ENCODE results near the gene NEUROD4.
"Not testable (repeated sequence)": the region's sequence is repeated elsewhere in the genome, so short reads cannot be mapped to it uniquely, and the experiment has no call there.

The NEUROD4 gene

DNA sequence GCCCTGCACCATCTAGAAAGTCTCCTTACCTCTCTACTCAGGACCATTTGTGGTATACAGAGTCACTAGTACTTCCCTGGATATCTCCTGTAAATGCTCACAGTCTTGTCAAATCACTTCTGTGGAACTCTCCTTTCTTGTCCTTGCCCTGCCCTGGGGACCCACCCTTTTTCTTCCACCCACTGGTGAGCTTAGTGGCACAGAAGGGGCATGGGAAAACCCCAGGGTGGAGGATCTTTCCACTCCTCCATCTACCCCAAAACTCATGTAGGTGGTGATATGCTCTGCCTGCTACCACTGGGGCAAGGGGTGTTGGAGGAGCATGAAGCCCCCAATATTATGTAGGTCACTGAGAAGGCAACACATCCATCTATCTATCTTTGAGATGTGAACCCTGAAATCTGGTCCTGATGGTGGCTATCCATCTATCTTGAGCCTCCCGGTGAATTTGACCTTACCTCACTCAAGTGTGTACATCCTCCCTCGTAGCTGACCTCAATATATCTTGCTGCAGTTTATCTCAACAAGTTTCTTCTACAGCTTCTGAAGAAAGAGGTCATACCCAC is 36.2 kb upstream of the NEUROD4 start:
- Histone ChIP-seq H3K36me3 (ENCODE audit: control insufficient read depth, insufficient read depth, low read length) (peaks cover 3% of the 10 kb centered on the region), H3K4me1 (ENCODE audit: control insufficient read depth, insufficient read depth, low read length, poor library complexity, severe bottlenecking) (peaks cover 50% of the 10 kb centered on the region), H3K27ac (ENCODE audit: insufficient read depth, low read length, poor library complexity, severe bottlenecking) (peak overlapping the region; percentile 96), H3K4me3 (ENCODE audit: insufficient read depth, low read depth, low read length, poor library complexity, severe bottlenecking) (peak overlapping the region; percentile 59), H3K9me3 (ENCODE audit: control insufficient read depth, low read length) (no peaks in the 10 kb centered on the region), H3K27me3 (replicated peaks; ENCODE audit: control insufficient read depth, insufficient read depth, low read length, poor library complexity, severe bottlenecking) (no peaks in the 10 kb centered on the region)
- no peak for DNase-seq

DNA sequence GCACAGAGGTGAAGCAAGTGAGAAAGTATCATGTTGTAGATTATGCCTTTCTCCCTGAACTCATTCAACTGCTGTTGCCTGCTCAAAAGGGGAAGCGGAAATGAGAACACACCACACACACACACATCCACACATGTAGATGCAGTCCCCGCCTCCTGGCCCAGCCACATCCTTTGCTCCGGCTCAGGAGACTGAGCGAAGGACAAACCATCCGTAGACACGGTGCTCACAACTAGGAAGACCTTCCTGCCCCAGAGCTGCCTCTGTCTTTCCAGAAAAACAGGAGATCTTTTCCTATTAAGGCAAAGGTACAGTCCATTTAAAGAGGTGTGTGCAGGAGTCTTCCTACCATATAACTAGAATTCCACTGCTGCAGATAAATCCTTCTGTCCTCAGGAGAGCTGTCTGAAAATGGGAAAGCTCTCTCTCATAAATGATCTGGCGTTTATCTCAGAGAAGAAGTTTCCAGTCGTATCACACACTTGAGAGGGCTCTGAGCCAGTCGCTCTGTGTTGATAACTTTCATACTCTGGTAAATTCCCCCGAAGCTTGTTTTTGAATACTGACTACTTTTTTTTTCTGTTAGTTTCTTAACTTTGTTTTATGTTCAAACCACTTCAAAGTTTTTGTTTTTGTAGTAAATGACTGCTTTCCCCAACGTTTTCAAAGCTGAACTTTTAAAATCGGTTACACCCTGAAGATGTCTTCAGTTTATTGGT is 35.0 kb upstream of the NEUROD4 start, which contains the start of gene TESPA1:
Gene TESPA1, minus strand, starts transcription at position 105 of the 719 bp plus-strand sequence. CDS start 10,200 bp downstream, outside the sequence.
- Histone ChIP-seq H3K4me3 (ENCODE audit: insufficient read depth, low read depth, low read length, poor library complexity, severe bottlenecking) (peak within 1 kb of the TSS; percentile 59), H3K36me3 (ENCODE audit: control insufficient read depth, insufficient read depth, low read length) (peaks cover 3% of the 10 kb centered on the region), H3K9me3 (ENCODE audit: control insufficient read depth, low read length) (no peaks in the 10 kb centered on the region), H3K27ac (ENCODE audit: insufficient read depth, low read length, poor library complexity, severe bottlenecking) (peak within 1 kb of the TSS; percentile 96), H3K4me1 (ENCODE audit: control insufficient read depth, insufficient read depth, low read length, poor library complexity, severe bottlenecking) (peaks cover 50% of the 10 kb centered on the region), H3K27me3 (replicated peaks; ENCODE audit: control insufficient read depth, insufficient read depth, low read length, poor library complexity, severe bottlenecking) (no peaks in the 10 kb centered on the region)
- DNase-seq = peak; percentile 69 to 75 (median 75)

DNA sequence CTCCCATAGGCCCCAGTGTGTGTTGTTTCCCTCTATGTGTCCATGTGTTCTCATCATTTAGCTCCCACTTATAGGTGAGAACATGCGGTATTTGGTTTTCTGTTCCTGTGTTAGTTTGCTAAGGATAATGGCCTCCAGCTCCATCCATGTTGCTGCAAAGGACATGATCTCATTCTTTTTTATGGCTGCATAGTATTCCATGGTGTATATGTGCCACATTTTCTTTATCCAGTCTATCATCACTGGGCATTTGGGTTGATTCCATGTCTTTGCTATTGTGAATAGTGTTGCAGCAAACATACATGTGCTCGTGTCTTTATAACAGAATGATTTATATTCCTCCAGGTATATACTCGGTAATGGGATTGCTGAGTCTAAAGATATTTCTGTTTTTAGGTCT is 33.0 kb upstream of the NEUROD4 start:
- H3K4me3 ChIP-seq (ENCODE audit: insufficient read depth, low read depth, low read length, poor library complexity, severe bottlenecking); H3K9me3 ChIP-seq (ENCODE audit: control insufficient read depth, low read length); H3K36me3 ChIP-seq (ENCODE audit: control insufficient read depth, insufficient read depth, low read length); DNase-seq; H3K27ac ChIP-seq (ENCODE audit: insufficient read depth, low read length, poor library complexity, severe bottlenecking); H3K27me3 ChIP-seq (replicated peaks; ENCODE audit: control insufficient read depth, insufficient read depth, low read length, poor library complexity, severe bottlenecking): not testable (repeated sequence)
- peaks cover 40% of the 10 kb centered on the region for H3K4me1 ChIP-seq (ENCODE audit: control insufficient read depth, insufficient read depth, low read length, poor library complexity, severe bottlenecking)

DNA sequence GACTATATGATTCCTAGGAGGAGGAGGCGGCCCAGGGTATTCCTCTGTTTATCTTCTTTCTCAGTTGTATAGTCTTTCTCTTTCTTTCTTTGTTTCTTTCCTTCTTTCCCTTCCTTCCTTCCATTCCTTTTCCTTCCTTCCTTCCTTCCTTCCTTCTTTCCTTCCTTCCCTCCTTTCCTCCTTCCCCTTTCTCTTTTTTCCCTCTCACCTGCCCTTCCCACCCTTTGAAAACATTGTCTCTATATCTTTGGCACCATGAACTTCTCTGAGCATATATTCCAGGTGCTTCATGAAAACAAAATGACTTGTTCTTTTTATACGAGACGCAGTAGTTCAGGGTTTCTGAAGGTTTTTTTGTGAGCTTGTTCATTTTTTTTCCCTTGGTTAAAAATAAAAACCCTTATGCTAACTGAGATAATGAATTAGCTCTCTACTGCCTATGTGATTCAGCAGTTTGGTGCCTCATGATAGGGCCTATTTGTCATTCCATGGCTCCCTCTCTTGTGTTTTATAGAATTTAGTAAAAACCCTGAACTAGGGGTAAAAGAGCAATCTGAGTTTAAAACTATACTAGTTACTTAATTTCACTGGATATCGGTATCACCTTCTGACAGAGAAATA is 32.1 kb upstream of the NEUROD4 start:
- H3K27me3 ChIP-seq (replicated peaks; ENCODE audit: control insufficient read depth, insufficient read depth, low read length, poor library complexity, severe bottlenecking) = no peaks in the 10 kb centered on the region
- H3K36me3 ChIP-seq (ENCODE audit: control insufficient read depth, insufficient read depth, low read length) = no peaks in the 10 kb centered on the region
- no peak for DNase-seq
- H3K4me1 ChIP-seq (ENCODE audit: control insufficient read depth, insufficient read depth, low read length, poor library complexity, severe bottlenecking) = peaks cover 42% of the 10 kb centered on the region
- H3K27ac ChIP-seq (ENCODE audit: insufficient read depth, low read length, poor library complexity, severe bottlenecking) = peak overlapping the region; percentile 36
- H3K4me3 ChIP-seq (ENCODE audit: insufficient read depth, low read depth, low read length, poor library complexity, severe bottlenecking) = no peak overlapping the region
- no peaks in the 10 kb centered on the region for H3K9me3 ChIP-seq (ENCODE audit: control insufficient read depth, low read length)

DNA sequence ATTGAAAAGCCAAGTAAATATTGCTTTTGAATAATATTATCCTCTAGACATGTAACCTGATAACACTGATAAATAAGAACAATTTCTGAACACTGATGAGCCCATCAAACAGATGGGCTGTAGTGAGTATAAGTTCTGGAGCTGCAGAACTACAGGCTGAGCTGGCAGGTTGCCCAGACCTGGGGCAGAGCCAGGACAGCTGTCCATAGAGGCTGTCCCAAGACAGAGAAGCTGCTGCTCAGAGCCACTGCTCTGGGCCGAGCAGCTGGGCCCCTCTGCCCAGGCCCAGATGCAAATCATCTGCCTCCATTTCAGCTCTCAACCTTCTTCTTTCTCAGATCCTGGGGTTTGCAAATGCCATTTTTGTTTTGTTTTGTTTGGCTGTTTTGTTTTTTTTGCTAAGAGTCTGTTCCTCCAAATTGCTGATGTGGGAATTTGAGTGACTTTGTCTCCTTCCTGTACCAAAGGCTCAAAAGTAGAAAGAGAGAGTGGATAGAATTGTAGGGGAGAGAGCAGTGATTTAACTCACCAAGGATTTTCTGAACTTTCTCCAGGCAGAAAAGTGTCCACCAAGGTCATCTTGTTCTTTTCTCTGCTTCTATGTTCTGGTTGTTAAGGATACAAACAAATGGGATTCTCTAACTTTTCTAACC is 31.2 kb upstream of the NEUROD4 start:
- Histone ChIP-seq H3K4me3 (ENCODE audit: insufficient read depth, low read depth, low read length, poor library complexity, severe bottlenecking) (no peak overlapping the region), H3K36me3 (ENCODE audit: control insufficient read depth, insufficient read depth, low read length) (no peaks in the 10 kb centered on the region), H3K27ac (ENCODE audit: insufficient read depth, low read length, poor library complexity, severe bottlenecking) (peak overlapping the region; percentile 42), H3K4me1 (ENCODE audit: control insufficient read depth, insufficient read depth, low read length, poor library complexity, severe bottlenecking) (peaks cover 46% of the 10 kb centered on the region), H3K9me3 (ENCODE audit: control insufficient read depth, low read length) (no peaks in the 10 kb centered on the region), H3K27me3 (replicated peaks; ENCODE audit: control insufficient read depth, insufficient read depth, low read length, poor library complexity, severe bottlenecking) (no peaks in the 10 kb centered on the region)
- DNase-seq = no peak

DNA sequence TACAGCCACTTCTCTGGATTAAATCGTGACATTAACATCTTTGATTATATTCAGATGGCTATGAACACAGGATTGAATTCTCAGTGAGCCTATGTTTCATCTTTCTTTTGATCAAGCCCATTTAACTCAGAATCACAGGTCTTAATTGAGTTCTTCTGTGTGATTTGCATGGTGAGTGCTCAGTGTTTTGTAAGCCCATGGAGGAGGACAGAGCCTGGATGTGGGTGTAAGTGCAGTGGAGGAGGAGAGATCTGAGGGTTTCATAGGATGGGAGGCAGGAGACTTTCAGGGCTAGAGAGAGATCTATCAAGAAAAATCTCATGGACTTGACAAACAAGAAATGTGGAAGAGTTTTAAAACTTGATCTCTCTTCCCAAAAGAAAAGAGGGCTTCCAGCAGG is 29.9 kb upstream of the NEUROD4 start:
- no peaks in the 10 kb centered on the region for H3K27me3 ChIP-seq (replicated peaks; ENCODE audit: control insufficient read depth, insufficient read depth, low read length, poor library complexity, severe bottlenecking)
- no peak for DNase-seq
- peak overlapping the region; percentile 42 for H3K27ac ChIP-seq (ENCODE audit: insufficient read depth, low read length, poor library complexity, severe bottlenecking)
- H3K9me3 ChIP-seq (ENCODE audit: control insufficient read depth, low read length) = no peaks in the 10 kb centered on the region
- H3K4me3 ChIP-seq (ENCODE audit: insufficient read depth, low read depth, low read length, poor library complexity, severe bottlenecking) = no peak overlapping the region
- H3K4me1 ChIP-seq (ENCODE audit: control insufficient read depth, insufficient read depth, low read length, poor library complexity, severe bottlenecking) = peaks cover 46% of the 10 kb centered on the region
- no peaks in the 10 kb centered on the region for H3K36me3 ChIP-seq (ENCODE audit: control insufficient read depth, insufficient read depth, low read length)

DNA sequence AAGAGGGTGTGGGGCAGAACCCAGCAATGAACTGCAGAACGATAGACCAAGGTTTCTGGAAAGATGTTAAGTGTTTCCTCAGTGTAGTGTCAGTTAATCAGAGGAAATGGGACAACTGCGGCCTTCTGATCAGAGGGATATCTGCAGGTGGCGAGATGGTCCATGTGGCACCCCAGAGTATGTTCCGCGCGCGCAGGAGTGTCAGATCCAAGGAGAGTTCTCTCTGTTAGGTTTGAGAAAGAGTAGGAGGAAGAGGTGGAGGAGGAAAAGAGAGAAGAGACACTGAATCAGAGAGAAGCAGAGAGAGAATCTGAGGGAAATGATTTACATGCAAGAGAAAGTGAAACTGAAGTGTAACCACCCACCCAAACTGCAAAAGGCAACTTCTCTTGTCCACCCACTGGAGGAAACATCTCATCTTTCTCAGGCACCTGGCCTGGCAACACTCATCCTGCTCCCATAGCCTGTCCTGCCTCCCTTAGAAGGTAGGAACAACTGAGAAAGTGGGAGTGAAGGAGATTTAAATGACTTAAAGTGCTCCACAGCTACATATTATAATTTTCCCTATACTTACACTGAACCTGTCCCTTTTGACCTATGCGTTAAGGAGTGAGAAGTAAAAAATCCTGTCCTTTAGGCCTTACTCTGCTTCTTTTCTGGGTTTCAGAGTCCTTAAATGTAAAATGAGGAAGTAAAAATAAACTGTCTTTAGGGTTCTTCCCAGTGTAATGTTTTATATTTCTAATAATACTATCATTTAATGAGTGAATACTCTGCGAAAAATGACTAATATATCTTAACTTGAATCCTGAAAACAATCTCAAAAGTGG is 28.4 kb upstream of the NEUROD4 start:
- Histone ChIP-seq H3K27me3 (replicated peaks; ENCODE audit: control insufficient read depth, insufficient read depth, low read length, poor library complexity, severe bottlenecking) (no peaks in the 10 kb centered on the region), H3K36me3 (ENCODE audit: control insufficient read depth, insufficient read depth, low read length) (no peaks in the 10 kb centered on the region), H3K4me1 (ENCODE audit: control insufficient read depth, insufficient read depth, low read length, poor library complexity, severe bottlenecking) (peaks cover 38% of the 10 kb centered on the region), H3K9me3 (ENCODE audit: control insufficient read depth, low read length) (no peaks in the 10 kb centered on the region), H3K27ac (ENCODE audit: insufficient read depth, low read length, poor library complexity, severe bottlenecking) (peak overlapping the region; percentile 65), H3K4me3 (ENCODE audit: insufficient read depth, low read depth, low read length, poor library complexity, severe bottlenecking) (peak overlapping the region; percentile 45)
- no peak for DNase-seq

DNA sequence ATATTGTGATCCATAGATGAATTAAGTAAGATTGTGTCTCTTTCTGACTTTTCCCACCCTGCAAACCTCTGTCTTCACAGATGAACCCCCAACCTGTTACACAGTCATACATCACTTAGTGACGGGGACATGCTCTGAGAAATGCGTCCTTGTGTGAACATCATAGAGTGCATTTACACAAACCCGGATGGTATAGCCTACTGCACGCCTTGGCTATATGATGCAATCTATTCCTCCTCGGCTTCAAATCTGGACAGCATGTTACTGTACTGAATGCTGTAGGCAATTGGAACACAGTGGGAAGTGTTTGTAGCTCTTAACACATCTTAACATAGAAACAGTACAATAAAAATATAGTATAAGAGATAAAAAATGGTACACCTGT is 27.8 kb upstream of the NEUROD4 start:
- no peaks in the 10 kb centered on the region for H3K27me3 ChIP-seq (replicated peaks; ENCODE audit: control insufficient read depth, insufficient read depth, low read length, poor library complexity, severe bottlenecking)
- no peak for DNase-seq
- no peaks in the 10 kb centered on the region for H3K36me3 ChIP-seq (ENCODE audit: control insufficient read depth, insufficient read depth, low read length)
- H3K4me3 ChIP-seq (ENCODE audit: insufficient read depth, low read depth, low read length, poor library complexity, severe bottlenecking) = no peak overlapping the region
- H3K27ac ChIP-seq (ENCODE audit: insufficient read depth, low read length, poor library complexity, severe bottlenecking) = peak overlapping the region; percentile 65
- H3K4me1 ChIP-seq (ENCODE audit: control insufficient read depth, insufficient read depth, low read length, poor library complexity, severe bottlenecking) = peaks cover 38% of the 10 kb centered on the region
- H3K9me3 ChIP-seq (ENCODE audit: control insufficient read depth, low read length) = no peaks in the 10 kb centered on the region

DNA sequence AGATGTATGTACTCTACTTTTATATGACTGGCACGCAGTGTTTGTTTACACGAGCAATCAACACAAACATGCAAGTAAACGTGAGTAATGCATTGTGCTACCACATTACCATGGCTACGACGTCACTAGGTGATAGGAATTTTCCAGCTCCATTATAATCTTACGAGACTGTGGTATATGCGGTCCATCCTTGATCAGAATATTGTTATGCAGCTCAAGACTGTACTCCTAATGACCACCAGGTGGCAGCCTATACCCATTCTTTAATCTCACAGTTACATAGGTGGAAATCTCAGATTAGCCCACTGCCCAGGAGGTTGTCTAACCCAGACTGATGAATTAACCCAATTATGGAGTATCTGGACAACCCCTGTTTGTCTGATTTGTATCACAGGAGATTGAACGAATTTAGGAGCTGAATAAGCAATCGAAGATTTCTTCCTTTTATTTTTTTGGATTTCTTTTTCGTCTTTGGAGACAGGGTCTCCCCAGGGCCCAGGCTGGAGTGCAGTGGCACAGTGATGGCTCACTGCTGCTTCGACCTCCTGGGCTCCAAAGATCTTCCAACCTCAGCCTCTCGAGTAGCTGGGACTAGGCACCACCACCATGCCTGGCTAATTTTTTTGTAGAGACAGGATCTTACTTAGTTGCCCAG is 26.5 kb upstream of the NEUROD4 start:
- no peak overlapping the region for H3K4me3 ChIP-seq (ENCODE audit: insufficient read depth, low read depth, low read length, poor library complexity, severe bottlenecking)
- H3K27ac ChIP-seq (ENCODE audit: insufficient read depth, low read length, poor library complexity, severe bottlenecking) = peak overlapping the region; percentile 33
- H3K27me3 ChIP-seq (replicated peaks; ENCODE audit: control insufficient read depth, insufficient read depth, low read length, poor library complexity, severe bottlenecking) = no peaks in the 10 kb centered on the region
- peaks cover 33% of the 10 kb centered on the region for H3K4me1 ChIP-seq (ENCODE audit: control insufficient read depth, insufficient read depth, low read length, poor library complexity, severe bottlenecking)
- H3K9me3 ChIP-seq (ENCODE audit: control insufficient read depth, low read length) = no peaks in the 10 kb centered on the region
- DNase-seq = peak; percentile 33 to 55 (median 36)
- no peaks in the 10 kb centered on the region for H3K36me3 ChIP-seq (ENCODE audit: control insufficient read depth, insufficient read depth, low read length)
